ENCODE results near the gene UQCRHL.
A peak's percentile ranks its signal among the peaks of the same experiment; 100 is the strongest.
"Not testable (repeated sequence)": the region's sequence is repeated elsewhere in the genome, so short reads cannot be mapped to it uniquely, and the experiment has no call there.

UQCRHL gene

DNA sequence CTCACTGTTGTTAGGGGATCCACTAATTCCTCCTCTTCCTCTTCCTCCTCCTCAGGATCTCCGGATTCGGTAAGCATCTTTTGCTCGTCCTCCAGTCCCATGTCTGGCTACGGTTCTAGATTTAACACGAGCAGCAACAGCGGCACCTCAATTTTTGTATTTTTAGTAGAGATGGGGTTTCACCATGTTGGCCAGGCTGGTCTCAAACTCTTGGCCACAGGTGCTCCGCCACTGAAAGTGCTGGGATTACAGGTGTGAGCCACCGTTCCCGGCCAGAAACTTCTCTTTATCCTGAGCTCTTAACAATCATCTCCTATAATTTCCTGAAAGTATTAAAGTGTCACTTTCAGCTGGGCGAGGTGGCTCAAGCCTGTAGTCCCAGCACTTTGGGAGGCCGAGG lies at the start of gene UQCRHL:
TSS of gene UQCRHL (minus strand) at position 101 of the 400 bp plus-strand sequence. CDS start at position 101, 0 bp downstream.
- DNase-seq: not testable (repeated sequence)

GRCh38 chr1:15856888-15857287 lies 49.4 kb upstream of the UQCRHL start:
- DNase-seq: no peak

GRCh38 chr1:15852828-15853302 lies 45.4 kb upstream of the UQCRHL start:
- no peak for DNase-seq

DNA sequence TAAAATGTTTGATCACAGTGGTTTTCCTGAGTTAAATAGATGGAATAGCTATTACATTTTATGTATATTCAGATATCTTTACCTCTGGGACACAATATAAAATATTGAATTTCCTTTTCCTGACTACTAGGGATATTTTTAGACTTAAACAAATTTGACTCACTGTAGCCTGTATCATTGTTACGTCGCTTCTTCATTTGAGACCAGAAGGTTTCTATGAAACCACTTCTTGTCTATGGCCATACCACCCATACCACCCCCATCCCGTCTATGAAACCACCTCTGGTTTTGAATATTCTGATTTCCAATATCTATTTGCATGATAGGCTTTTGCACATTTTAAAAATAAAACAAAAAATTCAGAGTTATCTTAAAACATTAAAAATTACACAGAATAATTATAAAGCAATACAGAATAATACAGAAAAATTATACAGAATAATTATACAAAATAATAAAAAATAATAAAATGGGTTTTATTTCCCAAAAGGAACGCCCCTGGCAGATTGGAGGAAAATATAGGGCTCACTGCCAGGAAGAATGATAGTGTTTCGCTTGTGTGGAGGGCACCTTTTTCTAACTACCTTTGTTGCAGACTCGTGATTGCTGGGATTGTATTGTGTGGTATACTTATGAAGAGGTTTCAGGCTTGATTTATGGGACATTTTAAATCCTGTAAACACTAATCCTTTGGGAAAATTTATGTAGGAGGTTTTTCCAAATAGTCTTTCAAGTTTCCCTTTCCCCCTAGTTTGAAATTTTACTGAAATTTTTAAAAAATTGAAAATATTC lies 44.8 kb upstream of the UQCRHL start:
- no peak for DNase-seq

GRCh38 chr1:15851210-15852035 lies 44.0 kb upstream of the UQCRHL start:
- no peak for DNase-seq

DNA sequence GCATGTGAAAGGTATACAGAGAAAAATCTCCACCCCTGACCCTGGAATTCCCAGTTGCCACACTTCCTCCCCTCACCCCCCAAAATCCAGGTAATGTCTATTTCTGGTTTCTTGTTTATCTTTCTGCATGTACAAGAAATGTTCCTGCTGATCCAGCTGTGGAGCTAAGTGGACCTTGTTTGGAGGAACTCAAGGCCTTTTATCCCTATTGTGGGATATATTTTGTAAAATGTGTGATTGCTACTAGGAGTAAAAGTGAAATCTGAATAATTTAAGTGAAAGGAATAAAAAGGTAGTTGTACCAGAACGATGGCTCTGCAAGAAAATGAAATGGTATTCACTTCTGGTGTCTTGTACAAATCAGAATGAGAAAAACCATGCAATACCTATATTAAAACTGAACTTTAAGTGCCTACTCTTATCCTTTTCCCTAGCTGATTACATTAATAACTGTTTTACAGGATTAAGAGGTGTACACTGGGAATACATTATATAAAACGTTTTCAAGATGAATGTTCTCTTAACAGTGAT lies 43.1 kb upstream of the UQCRHL start:
- DNase-seq: no peak

DNA sequence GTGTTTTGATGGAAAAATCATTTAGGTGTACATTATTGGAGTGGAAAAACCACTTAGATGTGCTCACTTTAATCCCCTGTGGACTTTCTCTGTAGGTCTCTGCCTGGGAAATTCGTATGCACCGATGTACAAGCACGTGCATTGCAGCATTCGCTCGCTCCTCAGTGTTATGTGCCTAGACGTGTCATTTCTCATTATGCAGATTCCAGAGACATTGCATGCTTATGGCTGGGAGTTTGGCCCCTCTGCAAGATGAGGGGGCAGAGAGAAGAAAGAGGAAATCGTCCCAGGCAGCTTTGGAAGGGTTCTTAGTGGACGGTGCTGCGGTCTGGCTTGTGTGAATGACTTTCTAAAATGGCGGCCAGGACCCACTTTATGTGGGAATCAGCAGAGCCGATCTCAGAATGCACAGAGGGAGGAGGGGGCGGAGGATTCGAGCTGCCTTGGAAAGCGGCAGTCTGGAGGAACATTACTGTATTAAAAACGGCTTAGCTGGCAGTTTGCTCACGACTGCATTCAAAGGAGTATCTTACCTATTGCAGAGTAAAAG lies 42.4 kb upstream of the UQCRHL start:
- DNase-seq: peak; percentile 89

DNA sequence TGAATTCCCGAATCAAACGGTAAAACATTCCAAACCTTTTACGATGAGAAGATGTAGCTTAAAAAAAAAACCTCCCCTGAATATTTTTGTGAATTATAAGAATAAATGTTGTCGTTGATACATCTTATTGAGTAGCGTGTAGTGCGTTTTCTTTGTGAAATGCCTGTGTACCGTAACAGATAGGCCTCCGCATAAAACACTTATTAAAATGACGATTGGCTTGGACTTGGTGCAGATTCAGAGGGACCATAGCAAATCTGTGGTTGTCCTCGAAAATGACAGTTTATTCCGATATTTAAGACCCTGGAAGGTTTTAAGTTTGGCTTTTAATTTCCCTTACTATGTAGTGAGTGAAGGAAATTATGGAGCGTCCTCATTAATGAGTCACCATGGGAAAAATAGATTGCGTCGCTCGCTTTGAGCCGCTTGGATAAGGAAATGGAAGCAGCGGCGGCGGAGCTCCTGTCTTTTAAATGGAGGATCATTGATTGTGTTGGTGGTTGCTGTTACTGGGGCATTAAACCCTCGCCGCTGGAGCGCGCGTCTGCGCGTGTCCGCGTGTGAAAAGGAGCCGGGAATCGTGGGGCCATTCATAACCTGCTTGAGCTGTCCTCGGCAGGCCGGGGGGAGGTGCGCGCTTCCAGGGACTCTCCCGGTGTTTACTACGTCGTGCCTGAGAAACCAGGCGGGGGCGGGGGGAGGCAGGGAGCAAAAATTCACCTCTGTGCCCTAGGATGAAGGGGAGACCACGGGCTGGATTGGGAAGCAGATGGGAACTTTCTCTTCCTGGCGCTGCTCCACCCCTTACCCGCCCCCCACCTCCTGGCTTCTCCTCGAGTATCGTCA lies 41.7 kb upstream of the UQCRHL start:
- DNase-seq: peak; percentile 92

DNA sequence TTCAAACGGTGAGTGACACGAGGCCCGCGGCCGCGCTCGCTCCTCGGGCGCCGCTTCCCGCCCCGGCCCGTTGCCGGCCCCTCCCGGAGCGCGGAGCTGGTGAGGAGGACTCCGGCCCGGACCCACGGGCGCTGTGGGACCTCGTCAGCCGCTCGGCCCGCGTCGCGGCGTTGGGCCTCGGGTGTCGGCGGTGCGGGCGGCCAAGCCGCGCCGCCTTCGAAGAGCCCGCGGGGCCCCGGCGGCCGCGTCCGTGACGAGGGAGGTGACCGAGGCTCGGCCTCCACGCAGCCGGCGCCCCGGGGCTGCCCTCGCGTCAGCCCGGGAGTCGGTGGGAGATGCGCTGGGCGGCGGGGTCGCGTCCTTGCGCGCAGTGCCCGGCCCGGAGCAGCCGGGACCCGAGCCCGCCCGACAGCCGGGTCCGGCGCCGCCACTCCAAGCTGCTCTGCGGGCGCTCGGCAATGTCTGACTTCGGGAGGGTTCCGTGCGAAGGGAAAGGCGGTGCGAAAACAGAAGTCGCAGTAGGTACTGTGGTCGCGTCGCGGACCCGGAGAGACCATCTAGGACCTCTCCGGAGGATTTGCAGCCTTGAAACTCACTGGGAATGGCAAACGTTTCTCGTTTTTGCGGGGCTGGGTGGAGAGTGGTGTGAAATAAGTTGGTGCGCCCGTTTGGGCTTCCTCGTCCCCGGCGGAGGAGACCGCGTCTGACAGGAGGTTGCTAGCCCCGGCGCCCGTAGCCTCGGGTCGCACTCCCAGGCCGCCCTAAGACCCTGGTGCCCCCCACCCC lies 40.9 kb upstream of the UQCRHL start:
- no peak for DNase-seq

DNA sequence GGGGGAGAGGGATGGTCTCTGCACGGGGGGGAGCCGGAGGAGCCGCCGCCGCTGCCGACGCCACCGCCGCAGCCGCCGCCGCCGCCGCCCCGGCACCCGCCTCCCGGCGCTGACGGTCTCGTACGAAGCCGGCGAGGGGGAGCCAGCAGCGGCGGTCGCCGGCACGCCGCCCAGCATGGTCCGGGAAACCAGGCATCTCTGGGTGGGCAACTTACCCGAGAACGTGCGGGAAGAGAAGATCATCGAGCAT lies 40.4 kb upstream of the UQCRHL start:
- no peak for DNase-seq

DNA sequence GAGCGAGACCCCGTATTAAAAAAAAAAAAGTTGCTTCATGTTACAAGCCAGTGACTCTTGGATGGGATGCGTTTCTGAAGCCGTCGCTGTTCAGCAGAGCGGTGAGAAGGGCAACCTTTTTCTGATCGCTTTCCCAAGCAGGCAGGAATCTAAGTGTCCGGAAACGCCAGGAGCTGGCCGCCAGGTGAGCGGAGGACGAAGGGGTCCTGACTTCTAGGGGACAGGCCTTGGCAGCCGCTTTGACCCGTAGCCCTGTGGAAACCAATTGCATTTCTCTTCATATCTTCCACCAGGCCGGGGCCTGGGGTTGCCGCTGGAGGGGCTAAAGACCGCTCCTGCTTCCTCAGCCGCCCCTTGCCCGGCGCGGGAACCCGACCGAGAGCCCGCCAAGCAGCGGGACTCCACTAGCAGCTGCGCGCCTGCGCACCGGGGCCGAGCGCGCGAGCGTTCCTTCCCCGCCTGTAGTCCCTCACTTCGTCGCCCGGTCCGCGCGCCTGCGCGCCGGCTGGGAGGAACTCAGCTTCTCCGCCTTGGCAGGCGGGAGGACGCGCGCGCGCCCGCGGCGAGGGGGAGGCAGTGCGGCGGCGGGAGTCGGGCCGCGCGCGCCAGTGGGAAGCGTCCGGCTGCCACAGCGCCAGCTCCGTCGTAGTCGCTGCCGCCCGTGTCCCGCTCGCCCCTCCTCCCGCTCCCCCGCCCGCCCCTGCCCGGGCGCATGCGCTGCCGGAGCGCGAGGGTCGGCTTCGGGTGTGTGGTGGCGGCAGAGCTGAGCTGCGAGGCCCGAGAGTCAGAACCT lies 39.8 kb upstream of the UQCRHL start, which contains the start of gene SPEN:
TSS of gene SPEN (plus strand) at position 608 of the 793 bp plus-strand sequence. CDS start 361 bp downstream, outside the sequence.
- DNase-seq: peak; percentile 88

DNA sequence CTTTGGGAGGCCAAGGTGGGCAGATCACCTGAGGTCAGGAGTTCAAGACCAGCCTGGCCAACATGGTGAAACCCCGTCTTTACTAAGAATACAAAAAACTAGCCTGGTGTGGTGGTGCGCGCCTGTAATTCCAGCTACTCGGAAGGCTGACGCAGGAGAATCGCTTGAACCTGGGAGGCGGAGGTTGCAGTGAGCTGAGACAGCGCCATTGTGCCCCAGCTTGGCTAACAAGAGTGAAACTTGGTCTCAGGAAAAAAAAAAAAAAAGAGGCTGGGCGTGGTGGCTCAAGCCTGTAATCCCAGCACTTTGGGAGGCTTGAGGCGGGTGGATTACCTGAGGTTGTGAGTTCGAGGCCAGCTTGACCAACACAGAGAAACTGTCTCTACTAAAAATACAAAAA lies 38.6 kb upstream of the UQCRHL start:
- not testable (repeated sequence) for DNase-seq

DNA sequence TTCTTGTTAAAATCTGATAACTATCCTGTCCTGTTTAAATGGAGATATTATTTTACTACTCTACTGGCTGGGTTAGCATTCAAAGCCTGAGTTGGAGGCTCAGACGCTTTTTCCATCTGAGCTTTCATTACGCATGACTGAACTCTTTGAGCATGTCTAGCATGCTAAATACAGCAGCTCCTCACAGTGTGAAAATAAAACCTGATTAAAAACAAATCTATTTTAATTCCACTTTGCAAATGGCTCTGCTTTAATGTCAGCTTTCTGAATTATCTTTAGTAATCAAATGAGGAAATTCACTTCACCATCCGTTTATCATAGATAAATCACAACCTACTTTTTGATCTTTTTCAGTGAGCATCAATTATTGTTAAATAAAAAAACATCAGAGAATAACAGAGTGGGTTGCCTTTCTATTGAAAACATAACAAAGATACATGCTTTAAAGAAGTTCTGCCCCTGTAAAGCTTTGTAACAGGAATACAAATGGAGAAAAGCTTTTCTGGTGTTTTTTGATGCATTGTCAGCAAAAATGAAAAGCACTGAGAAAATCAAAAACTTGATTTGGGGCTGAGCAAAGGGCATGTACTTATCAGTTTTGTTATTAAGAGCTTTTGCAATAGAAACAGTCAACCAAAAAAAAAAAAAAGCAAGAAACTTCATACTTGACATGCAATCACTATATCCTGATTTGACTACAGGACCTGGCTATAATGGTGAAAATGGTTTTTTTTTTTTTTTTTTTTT lies 36.5 kb upstream of the UQCRHL start:
- DNase-seq: no peak

- DNase-seq: no peak
Measured at GRCh38 chr1:15838721-15839120, 31.3 kb upstream of the UQCRHL start.

DNA sequence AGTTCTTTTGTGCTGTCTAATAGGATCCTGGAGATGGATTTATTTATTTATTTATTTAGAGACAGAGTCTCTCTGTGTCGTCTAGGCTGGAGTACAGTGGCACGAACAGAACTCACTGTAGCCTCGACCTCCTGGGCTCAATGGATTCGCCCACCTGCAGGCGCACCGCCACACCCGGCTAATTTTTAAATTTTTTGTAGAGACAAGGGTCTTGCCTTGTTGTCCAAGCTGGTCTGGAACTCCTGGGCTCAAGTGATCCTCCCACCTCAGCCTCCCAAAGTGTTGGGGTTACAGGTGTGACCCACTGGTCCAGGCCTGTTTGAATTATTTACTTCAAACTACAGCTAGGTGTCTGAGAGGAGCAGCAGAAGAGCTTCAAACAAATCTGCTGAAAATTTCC lies 30.5 kb upstream of the UQCRHL start:
- no peak for DNase-seq

DNA sequence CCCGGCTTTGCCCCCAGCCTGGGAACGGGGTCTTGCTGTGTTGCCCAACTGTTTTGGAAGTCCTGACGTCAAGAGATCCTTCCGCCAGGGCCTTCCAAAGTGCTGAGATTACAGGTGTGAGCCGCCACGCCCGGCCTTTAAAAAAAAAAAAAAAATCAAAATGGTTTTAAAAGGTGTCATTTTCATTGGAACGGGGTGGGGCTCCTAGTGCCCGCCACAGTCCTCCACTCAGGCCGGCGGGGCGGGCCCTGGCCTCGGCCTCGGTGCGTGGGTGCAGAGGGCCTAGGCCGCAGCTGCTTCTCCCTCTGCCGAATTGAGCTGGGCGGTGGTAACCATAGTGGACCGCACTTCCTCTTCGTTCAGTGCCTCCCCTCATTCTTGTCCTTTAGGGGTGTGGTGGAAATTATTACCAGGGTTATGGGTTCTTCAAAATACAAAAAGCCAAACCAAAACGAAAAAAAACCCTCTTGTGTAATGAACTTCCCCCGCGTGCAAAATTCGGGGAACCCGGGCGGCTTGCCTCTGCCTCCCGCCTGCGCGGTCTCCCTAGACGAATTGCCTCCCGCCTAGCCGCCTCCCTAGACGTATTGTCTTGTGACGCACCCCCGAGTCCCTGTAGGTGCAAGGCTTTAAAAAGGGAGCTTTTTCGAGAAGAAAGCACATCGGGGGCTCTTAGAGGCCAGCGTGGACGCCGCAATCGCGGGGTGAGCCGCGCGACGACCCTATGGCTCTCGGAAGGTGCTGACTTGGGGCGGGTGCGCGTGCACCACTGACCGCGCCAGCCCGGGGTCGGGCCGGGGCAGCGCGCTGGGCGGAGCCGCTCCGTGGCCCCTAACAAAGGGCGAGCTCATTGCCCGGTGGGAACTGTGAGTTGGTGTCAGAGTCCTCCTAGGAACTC lies 29.6 kb upstream of the UQCRHL start:
- DNase-seq: no peak

- not testable (repeated sequence) for DNase-seq
Measured at GRCh38 chr1:15836511-15836771, 29.0 kb upstream of the UQCRHL start.

DNA sequence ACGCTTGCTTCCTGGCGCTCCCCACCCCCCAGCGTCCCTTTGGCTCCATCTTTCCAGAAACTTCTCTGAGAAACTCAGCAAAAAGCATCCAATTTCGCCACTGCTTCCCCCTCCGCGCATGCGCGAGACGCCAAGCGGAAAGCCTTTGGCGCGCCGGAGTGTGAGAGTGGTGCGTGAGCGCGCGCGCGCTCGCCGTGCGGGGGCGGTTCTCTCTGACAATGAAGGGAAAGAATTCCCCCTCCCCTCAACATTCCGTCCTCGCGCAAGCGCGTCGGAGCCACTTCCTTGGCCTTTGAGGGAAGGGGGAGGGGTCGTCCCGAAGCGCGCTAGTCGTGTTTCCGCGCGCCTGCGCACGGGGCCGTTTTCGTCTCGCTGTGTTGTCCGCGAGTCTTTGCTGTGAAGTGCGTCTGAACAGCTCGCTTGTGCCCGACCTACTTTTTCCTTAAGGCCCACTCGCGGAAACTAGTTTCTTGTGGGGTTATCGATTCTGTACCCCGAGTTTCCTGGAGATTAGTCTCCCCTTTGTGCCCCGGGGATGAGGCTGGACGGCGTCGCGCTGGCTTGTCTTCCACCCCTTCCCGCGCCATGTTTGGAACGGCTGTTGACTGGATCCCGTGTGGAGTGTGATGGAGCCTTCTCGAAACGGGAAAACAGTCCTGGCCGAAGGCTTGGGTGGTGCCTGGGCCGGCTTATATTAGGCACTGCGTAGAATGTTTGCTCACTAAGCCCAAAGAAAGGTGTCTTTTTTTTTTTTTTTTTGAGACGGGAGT lies 28.5 kb upstream of the UQCRHL start:
- peak; percentile 95 for DNase-seq

Measured in DMS 273 treated with DMSO at 0.1 percent for 48 hours (cell line).